ENCODE measurements around the gene FAU. TPM values are rescaled to one million over a fixed set of nuclear protein-coding genes. Genes with fewer than 3 reads are reported as not detected.
A peak's percentile ranks its signal among the peaks of the same experiment; 100 is the strongest.

The FAU gene
- total and polyA plus RNA-seq, 9 of the 15 experiments (the other 6 are each of a cell fraction or from before 2014, with no cell fraction given) = 433 to 1,827 (median 942) TPM

GRCh38 chr11:65169164-65169641 is 47.3 kb upstream of the FAU start (continued):
- TF ChIP-seq ZNF518B (CRISPR knock-in tag; IDR thresholded peaks at IDR 0.05) (no peak), ZNF589 (CRISPR knock-in tag; IDR thresholded peaks at IDR 0.05; ENCODE audit: low read depth) (peak; percentile 73), ZNF354B (CRISPR knock-in tag; IDR thresholded peaks at IDR 0.05) (no peak), NFE2 (IDR thresholded peaks at IDR 0.05; ENCODE audit: low read depth) (no peak), TAL1 (IDR thresholded peaks at IDR 0.05) (peak; percentile 75), USF1 (CRISPR knock-in tag; IDR thresholded peaks at IDR 0.05) (peak; percentile 76), TEAD2 (tag; IDR thresholded peaks at IDR 0.05) (no peak), ZKSCAN1 (IDR thresholded peaks at IDR 0.05; ENCODE audit: low read depth, low read length) (no peak), ZNF324 (CRISPR knock-in tag; IDR thresholded peaks at IDR 0.05) (no peak), CBFA2T3 (IDR thresholded peaks at IDR 0.05) (peak; percentile 94), ZZZ3 (IDR thresholded peaks at IDR 0.05) (no peak), ELF2 (CRISPR knock-in tag; IDR thresholded peaks at IDR 0.05) (no peak), MGA (IDR thresholded peaks at IDR 0.05) (peak; percentile 66), POLR2AphosphoS5 (IDR thresholded peaks at IDR 0.05; ENCODE audit: control insufficient read depth, insufficient read depth, low read depth, low read length) (peak; percentile 70; the same call in 1 of the 2 replicates), ZNF165 (CRISPR knock-in tag; IDR thresholded peaks at IDR 0.05; ENCODE audit: borderline replicate concordance) (no peak)
